Progenitor cell of endocrine pancreas (in vitro differentiated cells): Measurements from ENCODE around the gene LAGE3. TPM values are rescaled to one million over a fixed set of nuclear protein-coding genes. Genes with fewer than 3 reads are reported as not detected.

Source experiments
- DNase-seq: peaks from one replicate; pipeline ENCODE4 v3.0.0; 2021; ENCODE audit warnings: low spot score; ENCODE audit not compliant: unreplicated experiment
- H3K27ac Mint-ChIP-seq: 2 replicates; pipeline ENCODE4 v1.8.0; 2021; ENCODE audit warnings: mild to moderate bottlenecking, moderate library complexity, mixed read lengths
- H3K27me3 Mint-ChIP-seq: 2 replicates; pipeline ENCODE4 v1.8.0; 2021; ENCODE audit warnings: mixed read lengths
- H3K36me3 Mint-ChIP-seq: 2 replicates; pipeline ENCODE4 v1.8.0; 2022; ENCODE audit warnings: mixed read lengths; ENCODE audit not compliant: insufficient read depth
- H3K4me1 Mint-ChIP-seq: 2 replicates; pipeline ENCODE4 v1.8.0; 2021; ENCODE audit warnings: low read depth, mixed read lengths
- H3K4me3 Mint-ChIP-seq: 2 replicates; pipeline ENCODE4 v1.8.0; 2021; ENCODE audit warnings: low read depth, mild to moderate bottlenecking, moderate library complexity, mixed read lengths
- H3K9me3 Mint-ChIP-seq: 2 replicates; pipeline ENCODE4 v1.8.0; 2021; ENCODE audit warnings: low read depth, mixed read lengths
- total RNA-seq: library from RNA; stranded (reverse); gene quantifications from 2 replicates; pipeline ENCODE4 v1.2.1, GENCODE V29; 2021
- TF ChIP-seq, protein P1 (sequence below): fragments of 200-600 bp; sonication (generic); IDR thresholded peaks from one replicate; pipeline ENCODE4 v1.5.0; 2021; ENCODE audit warnings: antibody characterized with exemption, mild to moderate bottlenecking; ENCODE audit not compliant: unreplicated experiment

The LAGE3 gene
- total RNA-seq, 1 donor from 2014 or later: 13.5 TPM

- no peak overlapping the region for H3K4me3 Mint-ChIP-seq
- no peaks in the 10 kb centered on the region for H3K27me3 Mint-ChIP-seq
- TF ChIP-seq, protein P1, sequence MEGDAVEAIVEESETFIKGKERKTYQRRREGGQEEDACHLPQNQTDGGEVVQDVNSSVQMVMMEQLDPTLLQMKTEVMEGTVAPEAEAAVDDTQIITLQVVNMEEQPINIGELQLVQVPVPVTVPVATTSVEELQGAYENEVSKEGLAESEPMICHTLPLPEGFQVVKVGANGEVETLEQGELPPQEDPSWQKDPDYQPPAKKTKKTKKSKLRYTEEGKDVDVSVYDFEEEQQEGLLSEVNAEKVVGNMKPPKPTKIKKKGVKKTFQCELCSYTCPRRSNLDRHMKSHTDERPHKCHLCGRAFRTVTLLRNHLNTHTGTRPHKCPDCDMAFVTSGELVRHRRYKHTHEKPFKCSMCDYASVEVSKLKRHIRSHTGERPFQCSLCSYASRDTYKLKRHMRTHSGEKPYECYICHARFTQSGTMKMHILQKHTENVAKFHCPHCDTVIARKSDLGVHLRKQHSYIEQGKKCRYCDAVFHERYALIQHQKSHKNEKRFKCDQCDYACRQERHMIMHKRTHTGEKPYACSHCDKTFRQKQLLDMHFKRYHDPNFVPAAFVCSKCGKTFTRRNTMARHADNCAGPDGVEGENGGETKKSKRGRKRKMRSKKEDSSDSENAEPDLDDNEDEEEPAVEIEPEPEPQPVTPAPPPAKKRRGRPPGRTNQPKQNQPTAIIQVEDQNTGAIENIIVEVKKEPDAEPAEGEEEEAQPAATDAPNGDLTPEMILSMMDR: no peak
- H3K4me1 Mint-ChIP-seq: no peaks in the 10 kb centered on the region
- H3K36me3 Mint-ChIP-seq: peaks cover 7% of the 10 kb centered on the region
- H3K9me3 Mint-ChIP-seq: no peaks in the 10 kb centered on the region
- DNase-seq: no peak
- no peak overlapping the region for H3K27ac Mint-ChIP-seq
Measured at GRCh38 chrX:154464806-154465365, 14.2 kb downstream of the LAGE3 start.

DNA sequence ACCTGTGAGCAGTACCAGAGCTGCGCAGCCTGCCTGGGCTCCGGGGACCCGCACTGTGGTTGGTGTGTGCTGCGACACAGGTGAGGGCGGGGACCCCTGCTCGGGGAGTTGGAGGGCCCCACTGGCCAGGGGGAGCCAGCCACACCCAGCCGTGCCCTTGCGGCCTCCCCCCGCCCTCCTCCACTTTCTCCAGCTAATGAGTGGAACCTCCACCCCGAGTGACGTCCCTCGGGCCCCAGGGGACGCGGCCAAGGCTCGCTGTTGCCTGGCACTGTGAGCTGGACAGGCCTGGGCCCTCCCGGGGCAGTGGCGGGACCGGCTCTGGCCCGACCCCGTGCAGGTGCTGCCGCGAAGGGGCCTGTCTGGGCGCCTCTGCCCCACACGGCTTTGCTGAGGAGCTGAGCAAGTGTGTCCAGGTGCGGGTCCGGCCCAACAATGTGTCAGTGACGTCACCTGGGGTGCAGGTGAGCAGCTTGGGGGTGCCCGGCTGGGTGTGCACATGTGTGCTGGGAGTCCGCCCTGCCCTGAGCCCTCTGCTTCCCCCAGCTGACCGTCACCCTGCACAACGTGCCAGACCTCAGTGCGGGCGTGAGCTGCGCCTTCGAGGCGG lies 15.4 kb downstream of the LAGE3 start:
- no peak overlapping the region for H3K4me3 Mint-ChIP-seq
- no peak for DNase-seq
- no peaks in the 10 kb centered on the region for H3K27me3 Mint-ChIP-seq
- TF ChIP-seq, protein P1: no peak
- H3K27ac Mint-ChIP-seq: no peak overlapping the region
- H3K4me1 Mint-ChIP-seq: no peaks in the 10 kb centered on the region
- H3K36me3 Mint-ChIP-seq: peaks cover 6% of the 10 kb centered on the region
- no peaks in the 10 kb centered on the region for H3K9me3 Mint-ChIP-seq

GRCh38 chrX:154462396-154462795 lies 16.7 kb downstream of the LAGE3 start:
- TF ChIP-seq, protein P1: no peak
- Mint-ChIP-seq H3K27me3 (no peaks in the 10 kb centered on the region), H3K36me3 (peaks cover 8% of the 10 kb centered on the region), H3K4me1 (no peaks in the 10 kb centered on the region), H3K4me3 (no peak overlapping the region), H3K9me3 (peaks cover under 1% of the 10 kb centered on the region), H3K27ac (no peak overlapping the region)
- DNase-seq: no peak

DNA sequence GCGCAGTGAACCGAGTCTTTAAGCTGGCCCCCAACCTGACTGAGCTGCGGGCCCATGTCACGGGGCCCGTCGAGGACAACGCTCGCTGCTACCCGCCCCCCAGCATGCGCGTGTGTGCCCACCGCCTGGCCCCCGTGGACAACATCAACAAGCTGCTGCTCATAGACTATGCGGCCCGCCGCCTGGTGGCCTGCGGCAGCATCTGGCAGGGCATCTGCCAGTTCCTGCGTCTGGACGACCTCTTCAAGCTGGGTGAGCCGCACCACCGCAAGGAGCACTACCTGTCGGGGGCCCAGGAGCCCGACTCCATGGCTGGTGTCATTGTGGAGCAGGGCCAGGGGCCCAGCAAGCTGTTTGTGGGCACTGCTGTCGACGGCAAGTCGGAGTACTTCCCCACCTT lies 18.8 kb downstream of the LAGE3 start:
- Mint-ChIP-seq H3K27ac (no peak overlapping the region), H3K36me3 (peaks cover 9% of the 10 kb centered on the region), H3K27me3 (no peaks in the 10 kb centered on the region), H3K4me1 (no peaks in the 10 kb centered on the region), H3K4me3 (peak overlapping the region; percentile 55), H3K9me3 (peaks cover 4% of the 10 kb centered on the region)
- TF ChIP-seq, protein P1: no peak
- DNase-seq: no peak

DNA sequence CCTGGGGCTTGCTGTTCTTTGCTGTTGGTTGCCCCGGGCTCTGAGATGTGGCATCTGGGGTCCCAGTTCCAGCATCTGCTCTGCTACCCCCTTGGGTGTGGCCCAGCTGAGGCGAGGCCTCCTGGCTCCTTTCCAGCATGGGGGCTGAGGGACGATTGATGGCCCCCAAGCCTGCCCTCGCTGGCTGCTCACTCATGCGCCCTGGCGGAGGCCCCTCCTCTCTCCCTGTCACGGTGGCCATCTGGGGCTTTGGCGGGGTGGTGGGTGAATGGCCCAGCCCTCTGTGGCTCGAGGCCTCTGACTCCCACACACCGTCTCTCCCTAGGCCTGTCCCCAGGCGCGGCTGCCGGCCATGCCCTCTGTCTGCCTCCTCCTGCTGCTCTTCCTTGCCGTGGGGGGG lies 19.2 kb downstream of the LAGE3 start:
- Mint-ChIP-seq H3K36me3 (peaks cover 9% of the 10 kb centered on the region), H3K9me3 (peaks cover 4% of the 10 kb centered on the region), H3K27me3 (no peaks in the 10 kb centered on the region), H3K4me1 (no peaks in the 10 kb centered on the region), H3K4me3 (peak overlapping the region; percentile 55), H3K27ac (no peak overlapping the region)
- DNase-seq: no peak
- TF ChIP-seq, protein P1: no peak
